Vein endothelial cell (primary cell): ENCODE results near the gene RANBP6. TPM values are rescaled to one million over a fixed set of nuclear protein-coding genes. Genes with fewer than 3 reads are reported as not detected.

Experiments
- small RNA-seq: library from RNA; depleted of rRNA; stranded (forward); fragments of <200 nt; gene quantifications from one replicate; pipeline ENCODE3, GENCODE V24; 2012
- total RNA-seq: library from RNA; depleted of rRNA; stranded (reverse); fragments of >200 nt; gene quantifications from 2 replicates; pipeline ENCODE4 v1.2.3, GENCODE V29; 2012

The RANBP6 gene
- 38.5 and 48.9 TPM in 2 replicates for total RNA-seq

DNA sequence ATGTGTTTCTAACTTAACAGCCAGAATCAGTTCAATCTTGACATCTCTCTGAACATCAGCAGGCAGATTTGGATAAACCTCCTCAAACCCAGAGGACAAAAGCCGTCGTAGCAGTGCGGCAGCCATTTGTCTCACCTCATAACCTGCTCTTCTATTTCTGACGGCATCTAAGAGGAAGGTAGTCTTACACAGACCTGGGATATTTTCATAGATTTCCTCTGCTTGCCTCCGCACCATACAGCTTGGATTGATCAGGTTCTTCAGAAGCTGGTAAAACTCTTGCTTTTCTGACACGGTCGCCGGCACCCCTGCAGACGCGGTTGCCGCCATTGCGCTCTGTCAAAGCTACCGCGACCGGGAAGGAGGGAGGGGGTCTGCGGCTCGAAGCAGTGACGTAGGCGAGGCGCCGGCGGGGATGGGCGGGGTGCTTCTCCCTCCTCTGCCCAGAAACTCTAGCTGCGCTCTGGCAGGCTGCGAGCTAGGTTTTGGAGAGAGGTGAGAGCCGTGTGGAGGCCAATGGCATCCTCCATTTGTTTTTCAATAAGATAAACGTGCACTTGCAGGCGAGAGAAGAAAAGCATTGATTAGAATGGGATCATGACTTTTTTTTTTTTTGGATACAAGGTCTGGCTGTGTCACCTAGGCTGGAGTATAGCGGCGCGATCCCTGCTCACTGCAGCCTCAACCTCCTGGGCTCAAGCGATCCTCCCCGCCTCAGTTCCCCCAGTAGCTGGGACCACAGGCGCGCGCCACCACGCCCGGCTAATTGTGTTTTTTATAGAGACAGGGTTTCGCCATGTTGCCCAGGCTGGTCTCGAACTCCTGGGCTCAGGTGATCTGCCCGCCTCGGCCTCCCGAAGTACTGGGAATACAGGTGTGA, at the start of gene RANBP6:
RANBP6 (minus strand) TSS at position 347 of the 880 bp plus-strand sequence; CDS start at position 330, 17 bp downstream.

Small RNAs within 50 kb of the gene (small RNA-seq; reads per million reads assigned to genes)
- not detected for gene MIR4665

Other genes with a start within 250 kb of the RANBP6 start
- 20.2 and 24.2 TPM in 2 replicates for gene ERMP1, start 182.5 kb downstream of the RANBP6 start, total RNA-seq
- gene MLANA, start 124.7 kb downstream of the RANBP6 start, total RNA-seq: 0.19 TPM in 1 of 2 replicates, not detected in the other
- 4.8 and 12.7 TPM in 2 replicates for gene IL33, start 200.2 kb upstream of the RANBP6 start, total RNA-seq